Neural progenitor cell (in vitro differentiated cells): ENCODE results near the gene SYNDIG1L. TPM values are rescaled to one million over a fixed set of nuclear protein-coding genes. Genes with fewer than 3 reads are reported as not detected.

Experiments
- DNase-seq: peaks from one replicate; pipeline ENCODE4 v3.0.0-alpha.2; 2016; ENCODE audit warnings: low spot score
- H2AFZ ChIP-seq: fragments of 200-600 bp; sonication (generic); replicated peaks from 2 replicates; pipeline ENCODE4 v1.6.1; 2016; ENCODE audit warnings: antibody characterized with exemption
- H3F3A ChIP-seq: fragments of 200-600 bp; sonication (generic); 2 replicates; pipeline ENCODE4 v1.6.1; 2016; ENCODE audit warnings: antibody characterized with exemption, low read depth
- H3K27ac ChIP-seq: fragments of 200-600 bp; sonication (generic); 2 replicates; pipeline ENCODE4 v1.5.1; 2016; ENCODE audit warnings: mild to moderate bottlenecking
- H3K27me3 ChIP-seq: fragments of 200-600 bp; sonication (generic); 2 replicates; pipeline ENCODE4 v1.6.1; 2016; ENCODE audit warnings: mild to moderate bottlenecking, moderate library complexity
- H3K36me3 ChIP-seq: fragments of 200-600 bp; sonication (generic); 2 replicates; pipeline ENCODE4 v1.5.1; 2016
- H3K4me1 ChIP-seq: fragments of 200-600 bp; sonication (generic); 2 replicates; pipeline ENCODE4 v1.6.1; 2016; ENCODE audit warnings: mixed run types
- H3K4me2 ChIP-seq: fragments of 200-600 bp; sonication (generic); 2 replicates; pipeline ENCODE4 v1.6.1; 2016
- H3K4me3 ChIP-seq: fragments of 200-600 bp; sonication (generic); 2 replicates; pipeline ENCODE4 v1.5.1; 2016
- H3K79me2 ChIP-seq: fragments of 200-600 bp; sonication (generic); 2 replicates; pipeline ENCODE4 v1.6.1; 2016; ENCODE audit warnings: low read depth
- H3K9ac ChIP-seq: fragments of 200-600 bp; sonication (generic); 2 replicates; pipeline ENCODE4 v1.6.1; 2016
- H3K9me3 ChIP-seq: fragments of 200-600 bp; sonication (generic); 2 replicates; pipeline ENCODE4 v1.5.1; 2016; ENCODE audit warnings: low read depth
- H4K20me1 ChIP-seq: fragments of 200-600 bp; sonication (generic); 2 replicates; pipeline ENCODE4 v1.6.1; 2016; ENCODE audit warnings: low read depth
- H3K27ac Mint-ChIP-seq: 3 replicates; pipeline ENCODE4 v1.8.0; 2021; ENCODE audit warnings: mixed read lengths
- H3K27me3 Mint-ChIP-seq: 2 replicates; pipeline ENCODE4 v1.8.0; 2022; ENCODE audit warnings: low read depth, mild to moderate bottlenecking, inconsistent platforms, moderate library complexity, mixed read lengths; ENCODE audit not compliant: insufficient read depth
- H3K36me3 Mint-ChIP-seq: 3 replicates; pipeline ENCODE4 v1.8.0; 2021; ENCODE audit warnings: mixed read lengths
- H3K4me1 Mint-ChIP-seq: 3 replicates; pipeline ENCODE4 v1.8.0; 2021; ENCODE audit warnings: mixed read lengths
- H3K4me3 Mint-ChIP-seq: 3 replicates; pipeline ENCODE4 v1.8.0; 2021; ENCODE audit warnings: mild to moderate bottlenecking, moderate library complexity, mixed read lengths
- H3K9me3 Mint-ChIP-seq: 3 replicates; pipeline ENCODE4 v1.8.0; 2020; ENCODE audit warnings: mixed read lengths
- CTCF ChIP-seq: fragments of 200-600 bp; sonication (generic); IDR thresholded peaks from 2 replicates; pipeline ENCODE4 v1.5.1; 2017; ENCODE audit warnings: antibody characterized with exemption, mild to moderate bottlenecking
- EZH2 ChIP-seq: fragments of 200-600 bp; sonication (generic); IDR thresholded peaks from 2 replicates; pipeline ENCODE4 v1.6.1; 2017; ENCODE audit warnings: antibody characterized with exemption, mild to moderate bottlenecking, moderate library complexity
- EZH2phosphoT487 ChIP-seq: fragments of 200-600 bp; sonication (generic); IDR thresholded peaks from 2 replicates; pipeline ENCODE4 v1.6.1; 2017; ENCODE audit warnings: antibody characterized with exemption
- total RNA-seq: library from RNA; depleted of rRNA; stranded (reverse); fragments of >200 nt; gene quantifications from 2 replicates; pipeline ENCODE4 v1.2.3, GENCODE V29; 2015; ENCODE audit warnings: low replicate concordance

Gene SYNDIG1L
- total RNA-seq, 1 donor from 2014 or later = not detected

GRCh38 chr14:74438351-74438915 is 12.4 kb upstream of the SYNDIG1L start:
- no peak overlapping the region for H3K27ac ChIP-seq
- TF ChIP-seq EZH2phosphoT487 (no peak), CTCF (no peak), EZH2 (no peak)
- no peak overlapping the region for H3K27ac Mint-ChIP-seq
- peaks cover 6% of the 10 kb centered on the region for H4K20me1 ChIP-seq
- H3F3A ChIP-seq = peaks cover 20% of the 10 kb centered on the region
- H3K36me3 ChIP-seq = no peaks in the 10 kb centered on the region
- H3K9ac ChIP-seq = no peak overlapping the region
- H3K4me3 Mint-ChIP-seq = no peak overlapping the region
- no peaks in the 10 kb centered on the region for H3K9me3 ChIP-seq
- H3K27me3 Mint-ChIP-seq = peaks cover 4% of the 10 kb centered on the region
- H3K36me3 Mint-ChIP-seq = no peaks in the 10 kb centered on the region
- no peaks in the 10 kb centered on the region for H3K27me3 ChIP-seq
- H2AFZ ChIP-seq = no peak overlapping the region
- H3K4me1 Mint-ChIP-seq = peaks cover 18% of the 10 kb centered on the region
- no peaks in the 10 kb centered on the region for H3K9me3 Mint-ChIP-seq
- no peak for DNase-seq
- no peak overlapping the region for H3K4me3 ChIP-seq
- no peak overlapping the region for H3K4me2 ChIP-seq
- no peaks in the 10 kb centered on the region for H3K79me2 ChIP-seq
- H3K4me1 ChIP-seq = peaks cover 26% of the 10 kb centered on the region

GRCh38 chr14:74437496-74438053 is 11.6 kb upstream of the SYNDIG1L start:
- H3K4me3 Mint-ChIP-seq = no peak overlapping the region

GRCh38 chr14:74434294-74434693 is 8.3 kb upstream of the SYNDIG1L start:
- Histone ChIP-seq H3K79me2 (no peaks in the 10 kb centered on the region), H3K27ac (no peak overlapping the region), H3K4me1 (peaks cover 53% of the 10 kb centered on the region), H4K20me1 (peaks cover 6% of the 10 kb centered on the region), H2AFZ (no peak overlapping the region), H3K4me2 (peak overlapping the region; percentile 68), H3K36me3 (no peaks in the 10 kb centered on the region), H3F3A (peaks cover 20% of the 10 kb centered on the region), H3K27me3 (no peaks in the 10 kb centered on the region), H3K9ac (no peak overlapping the region), H3K4me3 (peak overlapping the region; percentile 1), H3K9me3 (no peaks in the 10 kb centered on the region)
- Mint-ChIP-seq H3K4me3 (no peak overlapping the region), H3K27ac (no peak overlapping the region), H3K36me3 (no peaks in the 10 kb centered on the region), H3K27me3 (peaks cover 6% of the 10 kb centered on the region), H3K9me3 (no peaks in the 10 kb centered on the region), H3K4me1 (peaks cover 22% of the 10 kb centered on the region)
- peak; percentile 64 for DNase-seq
- TF ChIP-seq EZH2 (no peak), EZH2phosphoT487 (no peak), CTCF (no peak)

More at GRCh38 chr14:74437496-74438053, 11.6 kb upstream of the SYNDIG1L start:
- Mint-ChIP-seq H3K36me3 (no peaks in the 10 kb centered on the region), H3K27ac (no peak overlapping the region), H3K4me1 (peaks cover 18% of the 10 kb centered on the region), H3K9me3 (no peaks in the 10 kb centered on the region), H3K27me3 (peaks cover 7% of the 10 kb centered on the region)
- Histone ChIP-seq H3K27me3 (no peaks in the 10 kb centered on the region), H3F3A (peaks cover 13% of the 10 kb centered on the region), H3K79me2 (no peaks in the 10 kb centered on the region), H2AFZ (no peak overlapping the region), H4K20me1 (peaks cover 6% of the 10 kb centered on the region), H3K9me3 (no peaks in the 10 kb centered on the region), H3K4me3 (no peak overlapping the region), H3K4me2 (no peak overlapping the region), H3K9ac (no peak overlapping the region), H3K36me3 (no peaks in the 10 kb centered on the region), H3K27ac (no peak overlapping the region), H3K4me1 (peaks cover 33% of the 10 kb centered on the region)
- TF ChIP-seq EZH2phosphoT487 = no peak
- no peak for TF ChIP-seq EZH2
- no peak for TF ChIP-seq CTCF
- peak; percentile 74 for DNase-seq
